UCSD-AML1 (cell line): Measurements from ENCODE around the gene ZBTB12.
"Not testable (repeated sequence)": the region's sequence is repeated elsewhere in the genome, so short reads cannot be mapped to it uniquely, and the experiment has no call there.

ENCODE experiments used
- DNase-seq: peaks from one replicate; lab custom pipeline; 2025; ENCODE audit not compliant: unreplicated experiment; lab: John Stamatoyannopoulos, UW

Gene ZBTB12, protein sequence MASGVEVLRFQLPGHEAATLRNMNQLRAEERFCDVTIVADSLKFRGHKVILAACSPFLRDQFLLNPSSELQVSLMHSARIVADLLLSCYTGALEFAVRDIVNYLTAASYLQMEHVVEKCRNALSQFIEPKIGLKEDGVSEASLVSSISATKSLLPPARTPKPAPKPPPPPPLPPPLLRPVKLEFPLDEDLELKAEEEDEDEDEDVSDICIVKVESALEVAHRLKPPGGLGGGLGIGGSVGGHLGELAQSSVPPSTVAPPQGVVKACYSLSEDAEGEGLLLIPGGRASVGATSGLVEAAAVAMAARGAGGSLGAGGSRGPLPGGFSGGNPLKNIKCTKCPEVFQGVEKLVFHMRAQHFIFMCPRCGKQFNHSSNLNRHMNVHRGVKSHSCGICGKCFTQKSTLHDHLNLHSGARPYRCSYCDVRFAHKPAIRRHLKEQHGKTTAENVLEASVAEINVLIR

DNA sequence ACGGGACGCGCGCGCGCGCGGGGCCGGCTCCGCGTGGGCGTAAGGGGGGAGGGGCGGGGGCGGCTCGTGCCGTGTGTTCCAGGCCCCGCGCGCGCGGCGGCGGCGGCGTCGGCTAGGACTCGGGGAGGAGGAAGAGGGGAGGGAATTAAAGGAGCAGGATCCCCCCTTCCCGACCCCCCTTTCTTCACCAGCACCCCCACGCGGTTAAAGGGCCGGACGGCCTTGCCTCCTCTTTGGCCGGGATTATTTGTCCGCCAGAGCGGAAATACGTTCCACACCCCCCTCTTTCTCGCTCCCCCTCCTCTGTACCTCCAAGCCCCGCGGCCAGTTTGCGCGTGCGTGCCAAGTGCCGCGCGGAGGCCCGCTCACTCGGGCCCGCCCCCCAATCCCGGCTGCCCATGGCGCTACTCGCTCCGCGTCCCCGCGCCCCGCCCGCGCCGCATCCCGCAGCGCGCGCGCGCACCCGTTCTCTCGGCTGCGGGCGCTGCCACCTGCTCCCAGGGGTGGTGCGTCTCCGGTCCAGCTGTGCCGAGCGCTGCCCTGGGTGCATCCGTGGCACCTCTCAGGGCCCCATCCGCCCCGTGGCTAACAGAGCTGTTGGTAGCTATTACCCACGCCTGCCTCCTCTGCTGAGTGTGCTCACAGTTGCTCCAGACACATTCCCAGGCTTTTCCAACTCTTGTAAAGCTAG is at the start of gene ZBTB12:
ZBTB12 (minus strand) TSS at position 134 of the 691 bp plus-strand sequence. CDS start 781 bp downstream, outside the sequence.
- peak; percentile 90 for DNase-seq

DNA sequence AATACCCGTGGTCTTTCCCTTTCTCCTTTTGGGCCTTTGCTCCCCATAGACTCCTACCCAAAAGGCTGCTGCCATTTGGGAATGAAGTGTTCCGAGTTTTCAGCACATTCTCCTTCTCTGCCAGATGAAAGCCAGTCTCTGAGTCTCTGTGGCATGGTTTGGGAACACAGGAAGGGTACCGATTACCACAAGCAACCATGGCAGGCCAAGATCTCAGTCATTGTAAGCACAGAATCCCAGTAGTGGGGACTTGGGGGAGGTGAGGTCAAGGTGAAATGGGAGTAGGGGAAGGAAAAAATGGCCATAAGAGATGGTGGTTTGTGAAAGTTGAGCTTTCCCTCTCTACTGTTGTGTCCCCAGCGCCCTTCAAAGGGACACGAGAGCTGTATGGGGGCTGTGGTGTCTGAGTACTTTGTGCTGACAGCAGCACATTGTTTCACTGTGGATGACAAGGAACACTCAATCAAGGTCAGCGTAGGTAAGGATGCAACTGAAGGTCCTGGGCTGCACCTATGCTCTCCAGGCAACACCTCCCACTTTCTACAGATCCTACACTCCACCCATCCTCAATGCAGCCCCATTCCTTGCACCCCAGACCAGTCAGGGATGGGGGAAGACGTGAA is 48.2 kb upstream of the ZBTB12 start:
- no peak for DNase-seq

DNA sequence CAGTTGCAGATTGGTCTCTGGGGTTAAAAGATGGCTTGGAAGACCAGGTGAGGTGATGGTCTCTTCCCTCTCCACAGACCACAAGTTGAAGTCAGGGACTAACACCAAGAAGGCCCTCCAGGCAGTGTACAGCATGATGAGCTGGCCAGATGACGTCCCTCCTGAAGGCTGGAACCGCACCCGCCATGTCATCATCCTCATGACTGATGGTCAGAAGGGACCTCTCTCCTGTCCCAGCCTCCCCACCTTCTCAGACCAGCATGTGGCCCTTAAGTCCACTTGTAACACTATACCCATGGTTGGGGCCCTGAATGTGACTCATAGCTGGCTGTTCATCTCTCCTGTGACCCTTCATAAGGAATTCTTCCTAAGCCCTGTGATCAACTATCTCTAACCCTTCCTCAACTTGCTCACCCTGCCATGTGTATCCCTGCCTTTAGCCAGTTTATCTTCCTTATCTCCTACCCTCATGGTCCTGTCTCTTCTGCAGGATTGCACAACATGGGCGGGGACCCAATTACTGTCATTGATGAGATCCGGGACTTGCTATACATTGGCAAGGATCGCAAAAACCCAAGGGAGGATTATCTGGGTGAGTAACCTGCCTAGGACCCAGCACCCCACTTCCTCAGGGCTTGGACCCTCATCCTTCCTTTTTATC is 47.0 kb upstream of the ZBTB12 start:
- no peak for DNase-seq

DNA sequence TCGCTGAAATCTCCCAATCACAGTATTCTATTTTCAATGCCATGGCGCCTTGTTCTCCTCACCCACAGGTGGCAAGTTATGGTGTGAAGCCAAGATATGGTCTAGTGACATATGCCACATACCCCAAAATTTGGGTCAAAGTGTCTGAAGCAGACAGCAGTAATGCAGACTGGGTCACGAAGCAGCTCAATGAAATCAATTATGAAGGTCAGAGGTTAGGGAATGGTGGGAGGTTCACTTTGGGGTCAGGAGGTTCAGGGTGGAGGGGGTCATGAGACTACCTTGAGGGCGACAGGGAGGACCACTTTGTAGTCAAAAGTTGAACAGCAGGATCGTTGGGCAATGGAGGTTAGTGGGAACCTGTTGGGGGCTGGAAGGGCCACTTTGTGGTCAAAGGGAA is 46.4 kb upstream of the ZBTB12 start:
- DNase-seq: no peak

DNA sequence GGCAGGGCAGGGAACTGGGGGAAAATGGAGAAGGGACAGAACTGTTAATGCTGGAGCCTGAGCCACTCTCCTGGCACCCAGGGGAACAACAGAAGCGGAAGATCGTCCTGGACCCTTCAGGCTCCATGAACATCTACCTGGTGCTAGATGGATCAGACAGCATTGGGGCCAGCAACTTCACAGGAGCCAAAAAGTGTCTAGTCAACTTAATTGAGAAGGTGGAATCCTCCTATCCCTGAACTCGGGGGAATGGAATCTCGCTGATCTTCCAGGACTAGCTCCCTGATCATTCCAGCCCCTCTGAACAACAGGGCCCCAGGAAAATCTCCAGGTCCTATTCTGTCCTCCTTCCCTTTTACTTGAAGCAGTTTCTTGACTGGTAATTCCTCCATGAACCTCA is 46.0 kb upstream of the ZBTB12 start:
- no peak for DNase-seq

DNA sequence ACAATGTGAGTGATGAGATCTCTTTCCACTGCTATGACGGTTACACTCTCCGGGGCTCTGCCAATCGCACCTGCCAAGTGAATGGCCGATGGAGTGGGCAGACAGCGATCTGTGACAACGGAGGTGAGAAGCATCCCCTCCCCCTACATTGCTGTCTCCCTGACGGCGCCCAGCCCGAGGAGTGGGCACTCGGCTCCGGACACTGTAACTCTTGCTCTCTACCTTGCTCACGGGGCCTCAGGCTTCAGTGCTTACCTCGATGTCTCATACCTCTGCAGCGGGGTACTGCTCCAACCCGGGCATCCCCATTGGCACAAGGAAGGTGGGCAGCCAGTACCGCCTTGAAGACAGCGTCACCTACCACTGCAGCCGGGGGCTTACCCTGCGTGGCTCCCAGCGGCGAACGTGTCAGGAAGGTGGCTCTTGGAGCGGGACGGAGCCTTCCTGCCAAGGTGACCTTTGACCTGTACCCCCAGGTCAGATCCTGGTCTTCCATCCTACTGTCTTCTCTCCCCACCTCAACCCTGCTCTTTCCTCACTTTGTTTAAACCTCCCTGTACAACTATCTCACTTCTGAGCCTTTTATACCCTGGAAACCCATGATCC is 45.3 kb upstream of the ZBTB12 start:
- DNase-seq: no peak

DNA sequence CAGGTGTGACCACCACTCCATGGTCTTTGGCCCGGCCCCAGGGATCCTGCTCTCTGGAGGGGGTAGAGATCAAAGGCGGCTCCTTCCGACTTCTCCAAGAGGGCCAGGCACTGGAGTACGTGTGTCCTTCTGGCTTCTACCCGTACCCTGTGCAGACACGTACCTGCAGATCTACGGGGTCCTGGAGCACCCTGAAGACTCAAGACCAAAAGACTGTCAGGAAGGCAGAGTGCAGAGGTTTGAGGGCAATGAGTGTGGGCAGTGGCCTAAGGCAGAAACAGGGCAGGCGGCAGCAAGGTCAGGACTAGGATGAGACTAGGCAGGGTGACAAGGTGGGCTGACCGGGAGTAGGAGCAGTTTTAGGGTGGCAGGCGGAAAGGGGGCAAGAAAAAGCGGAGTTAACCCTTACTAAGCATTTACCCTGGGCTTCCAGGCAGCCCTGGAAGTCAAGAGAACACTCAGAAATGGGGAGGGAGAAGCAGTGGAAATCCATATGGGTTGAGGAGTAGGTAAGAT is 44.5 kb upstream of the ZBTB12 start:
- DNase-seq: no peak

DNA sequence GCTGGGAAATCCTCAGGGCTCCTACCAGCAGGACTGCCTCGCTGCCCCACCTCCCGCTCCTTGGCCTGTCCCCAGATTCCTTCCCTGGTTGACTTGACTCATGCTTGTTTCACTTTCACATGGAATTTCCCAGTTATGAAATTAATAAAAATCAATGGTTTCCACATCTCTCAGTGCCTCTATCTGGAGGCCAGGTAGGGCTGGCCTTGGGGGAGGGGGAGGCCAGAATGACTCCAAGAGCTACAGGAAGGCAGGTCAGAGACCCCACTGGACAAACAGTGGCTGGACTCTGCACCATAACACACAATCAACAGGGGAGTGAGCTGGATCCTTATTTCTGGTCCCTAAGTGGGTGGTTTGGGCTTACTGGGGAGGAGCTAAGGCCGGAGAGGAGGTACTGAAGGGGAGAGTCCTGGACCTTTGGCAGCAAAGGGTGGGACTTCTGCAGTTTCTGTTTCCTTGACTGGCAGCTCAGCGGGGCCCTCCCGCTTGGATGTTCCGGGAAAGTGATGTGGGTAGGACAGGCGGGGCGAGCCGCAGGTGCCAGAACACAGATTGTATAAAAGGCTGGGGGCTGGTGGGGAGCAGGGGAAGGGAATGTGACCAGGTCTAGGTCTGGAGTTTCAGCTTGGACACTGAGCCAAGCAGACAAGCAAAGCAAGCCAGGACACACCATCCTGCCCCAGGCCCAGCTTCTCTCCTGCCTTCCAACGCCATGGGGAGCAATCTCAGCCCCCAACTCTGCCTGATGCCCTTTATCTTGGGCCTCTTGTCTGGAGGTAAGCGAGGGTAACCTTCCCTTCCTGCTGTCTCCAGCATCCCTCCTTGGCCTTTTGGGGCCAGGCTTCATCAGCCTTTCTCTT is 43.9 kb upstream of the ZBTB12 start, which contains the start of gene CFB:
CFB (plus strand) TSS at position 589 of the 863 bp plus-strand sequence; CDS start at position 716, 127 bp downstream.
- no peak for DNase-seq

DNA sequence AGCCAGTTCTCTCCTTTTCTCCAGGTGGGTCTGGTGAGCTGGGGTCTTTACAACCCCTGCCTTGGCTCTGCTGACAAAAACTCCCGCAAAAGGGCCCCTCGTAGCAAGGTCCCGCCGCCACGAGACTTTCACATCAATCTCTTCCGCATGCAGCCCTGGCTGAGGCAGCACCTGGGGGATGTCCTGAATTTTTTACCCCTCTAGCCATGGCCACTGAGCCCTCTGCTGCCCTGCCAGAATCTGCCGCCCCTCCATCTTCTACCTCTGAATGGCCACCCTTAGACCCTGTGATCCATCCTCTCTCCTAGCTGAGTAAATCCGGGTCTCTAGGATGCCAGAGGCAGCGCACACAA is 43.2 kb upstream of the ZBTB12 start:
- DNase-seq: no peak

DNA sequence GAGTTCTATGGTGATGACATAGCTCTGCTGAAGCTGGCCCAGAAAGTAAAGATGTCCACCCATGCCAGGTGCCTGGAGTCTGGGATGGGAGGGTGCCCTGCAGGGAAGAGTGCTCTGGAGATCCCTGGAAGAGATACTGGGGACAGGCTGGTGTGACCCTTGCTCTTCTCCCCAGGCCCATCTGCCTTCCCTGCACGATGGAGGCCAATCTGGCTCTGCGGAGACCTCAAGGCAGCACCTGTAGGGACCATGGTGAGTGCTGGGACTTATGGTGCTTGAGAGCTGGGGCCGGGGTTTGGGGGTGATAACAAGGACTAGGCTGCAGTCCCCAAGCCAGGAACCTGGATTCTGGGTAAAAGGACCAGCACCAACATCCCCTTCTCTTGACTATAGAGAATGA is 41.9 kb upstream of the ZBTB12 start:
- no peak for DNase-seq

DNA sequence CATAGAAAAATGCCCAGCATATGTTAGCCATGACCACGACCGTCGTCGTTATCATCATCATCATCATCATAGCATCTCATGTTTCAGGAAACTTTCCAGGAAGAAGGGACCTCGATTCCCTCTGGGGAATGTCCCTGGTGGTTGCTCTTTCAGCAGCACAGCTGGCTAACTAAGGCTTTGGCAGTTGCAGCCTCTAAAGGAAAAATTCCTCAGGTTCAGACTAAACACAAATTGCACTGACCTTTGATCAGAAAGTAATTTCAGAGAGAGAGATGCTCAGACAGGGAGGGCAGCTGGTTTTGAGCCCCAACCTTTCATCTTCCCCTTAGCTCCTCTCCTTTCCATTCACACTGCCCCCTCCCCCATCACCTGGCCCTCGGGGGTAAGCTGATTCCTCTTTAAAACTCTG is 38.4 kb upstream of the ZBTB12 start:
- DNase-seq: no peak

DNA sequence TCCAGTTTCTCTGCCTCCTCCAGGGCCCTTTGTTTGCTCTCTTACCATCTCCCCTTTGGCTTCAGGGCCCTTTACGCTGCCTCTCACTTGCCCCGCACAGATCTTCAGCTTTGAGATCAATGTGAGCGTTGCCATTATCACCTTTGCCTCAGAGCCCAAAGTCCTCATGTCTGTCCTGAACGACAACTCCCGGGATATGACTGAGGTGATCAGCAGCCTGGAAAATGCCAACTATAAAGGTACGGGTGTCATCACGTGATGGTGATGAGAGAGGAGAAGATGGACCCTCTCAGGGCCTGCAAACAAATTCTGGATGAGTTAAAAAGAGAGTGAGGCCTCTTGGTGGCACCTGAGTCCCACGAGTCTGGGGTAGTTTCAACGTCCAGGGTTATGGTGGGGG is 33.9 kb upstream of the ZBTB12 start:
- no peak for DNase-seq

DNA sequence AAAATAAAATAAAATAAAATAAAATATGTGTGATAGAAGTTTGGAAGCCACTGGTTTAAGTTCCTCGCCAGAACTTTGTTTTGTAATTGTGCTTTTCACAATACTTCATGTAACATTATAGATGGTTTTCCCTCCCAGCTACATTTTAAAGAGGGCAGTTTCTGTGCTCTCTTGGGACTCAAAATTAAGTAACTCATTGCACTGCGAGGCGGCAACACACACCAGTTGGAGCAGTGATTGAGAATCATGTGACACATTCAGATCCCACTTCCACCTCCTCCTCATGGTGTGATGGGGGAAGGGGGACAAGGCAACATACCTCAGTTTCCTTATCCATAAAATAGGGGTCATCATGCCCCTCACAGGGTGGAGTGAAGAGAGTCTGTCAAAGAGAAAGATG is 33.1 kb upstream of the ZBTB12 start:
- no peak for DNase-seq

DNA sequence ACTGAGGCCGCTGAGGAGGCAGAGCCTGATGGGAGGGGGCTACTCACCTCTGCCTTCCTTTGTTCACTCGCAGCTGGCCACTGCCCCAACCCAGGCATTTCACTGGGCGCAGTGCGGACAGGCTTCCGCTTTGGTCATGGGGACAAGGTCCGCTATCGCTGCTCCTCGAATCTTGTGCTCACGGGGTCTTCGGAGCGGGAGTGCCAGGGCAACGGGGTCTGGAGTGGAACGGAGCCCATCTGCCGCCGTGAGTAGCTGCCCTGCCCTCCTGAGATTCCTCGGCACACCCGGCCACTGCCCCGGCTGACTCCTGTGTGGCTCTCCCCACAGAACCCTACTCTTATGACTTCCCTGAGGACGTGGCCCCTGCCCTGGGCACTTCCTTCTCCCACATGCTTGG is 31.7 kb upstream of the ZBTB12 start:
- no peak for DNase-seq

DNA sequence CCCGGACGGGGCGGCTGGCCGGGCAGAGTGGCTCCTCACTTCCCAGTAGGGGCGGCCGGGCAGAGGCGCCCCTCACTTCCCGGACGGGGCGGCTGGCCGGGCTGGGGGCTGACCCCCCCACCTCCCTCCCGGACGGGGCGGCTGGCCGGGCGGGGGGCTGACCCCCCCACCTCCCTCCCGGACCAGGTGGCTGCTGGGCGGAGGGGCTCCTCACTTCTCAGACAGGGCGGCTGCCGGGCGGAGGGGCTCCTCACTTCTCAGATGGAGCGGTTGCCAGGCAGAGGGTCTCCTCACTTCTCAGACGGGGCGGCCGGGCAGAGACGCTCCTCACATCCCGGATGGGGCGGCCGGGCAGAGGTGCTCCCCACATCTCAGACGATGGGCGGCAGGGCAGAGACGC is 30.3 kb upstream of the ZBTB12 start:
- not testable (repeated sequence) for DNase-seq

DNA sequence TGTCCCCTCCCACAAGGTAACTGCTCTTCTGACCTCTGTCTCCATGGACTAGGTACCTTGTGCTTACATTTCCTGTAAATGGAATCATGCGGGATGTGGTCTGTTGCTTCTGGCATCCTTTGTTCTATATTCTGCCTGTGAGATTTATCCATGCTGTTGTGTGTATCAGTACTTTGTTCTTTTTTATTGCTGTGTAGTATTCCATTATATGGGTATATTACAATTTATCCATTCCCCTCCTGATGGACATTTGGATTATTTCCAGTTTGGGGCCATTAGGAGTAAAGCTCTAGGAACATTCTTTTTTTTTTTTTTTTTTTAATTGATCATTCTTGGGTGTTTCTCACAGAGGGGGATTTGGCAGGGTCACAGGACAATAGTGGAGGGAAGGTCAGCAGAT is 29.1 kb upstream of the ZBTB12 start:
- DNase-seq: no peak

DNA sequence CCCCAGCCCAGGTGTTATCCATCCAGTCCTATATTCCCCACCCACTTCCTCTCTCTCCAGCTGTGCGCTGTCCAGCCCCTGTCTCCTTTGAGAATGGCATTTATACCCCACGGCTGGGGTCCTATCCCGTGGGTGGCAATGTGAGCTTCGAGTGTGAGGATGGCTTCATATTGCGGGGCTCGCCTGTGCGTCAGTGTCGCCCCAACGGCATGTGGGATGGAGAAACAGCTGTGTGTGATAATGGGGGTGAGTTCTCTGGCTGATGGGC is 26.7 kb upstream of the ZBTB12 start:
- no peak for DNase-seq

DNA sequence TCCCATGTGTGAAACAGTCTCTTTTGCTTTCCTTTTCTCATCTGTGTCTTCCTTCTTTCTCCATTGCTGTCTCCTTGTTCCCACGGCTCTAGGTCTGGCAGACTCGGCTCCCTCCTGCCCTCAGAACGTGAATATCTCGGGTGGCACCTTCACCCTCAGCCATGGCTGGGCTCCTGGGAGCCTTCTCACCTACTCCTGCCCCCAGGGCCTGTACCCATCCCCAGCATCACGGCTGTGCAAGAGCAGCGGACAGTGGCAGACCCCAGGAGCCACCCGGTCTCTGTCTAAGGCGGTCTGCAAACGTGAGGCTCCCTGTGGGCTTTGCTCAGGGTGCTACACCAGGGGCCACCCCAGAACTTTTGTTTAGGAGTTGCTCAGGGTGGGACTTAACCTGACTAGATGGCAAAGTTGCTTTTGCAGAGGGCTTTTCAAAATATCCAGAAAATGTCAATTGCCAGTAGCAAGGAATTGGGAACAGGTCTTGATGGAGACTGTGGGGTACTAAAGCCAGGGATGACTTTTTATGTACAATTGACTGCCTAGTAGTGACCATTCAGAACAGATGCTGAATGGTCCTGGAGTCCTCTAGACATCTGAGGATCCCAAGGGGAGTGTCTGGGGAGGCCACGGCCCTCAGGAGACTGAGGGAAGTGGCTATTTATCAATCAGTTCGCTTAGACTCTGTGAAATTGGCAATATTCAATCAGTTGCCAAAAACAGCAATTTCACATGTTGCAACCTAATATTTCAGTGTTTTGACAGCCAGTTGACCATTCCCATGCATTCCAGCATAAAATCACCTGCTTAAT is 26.2 kb upstream of the ZBTB12 start:
- DNase-seq: no peak

DNA sequence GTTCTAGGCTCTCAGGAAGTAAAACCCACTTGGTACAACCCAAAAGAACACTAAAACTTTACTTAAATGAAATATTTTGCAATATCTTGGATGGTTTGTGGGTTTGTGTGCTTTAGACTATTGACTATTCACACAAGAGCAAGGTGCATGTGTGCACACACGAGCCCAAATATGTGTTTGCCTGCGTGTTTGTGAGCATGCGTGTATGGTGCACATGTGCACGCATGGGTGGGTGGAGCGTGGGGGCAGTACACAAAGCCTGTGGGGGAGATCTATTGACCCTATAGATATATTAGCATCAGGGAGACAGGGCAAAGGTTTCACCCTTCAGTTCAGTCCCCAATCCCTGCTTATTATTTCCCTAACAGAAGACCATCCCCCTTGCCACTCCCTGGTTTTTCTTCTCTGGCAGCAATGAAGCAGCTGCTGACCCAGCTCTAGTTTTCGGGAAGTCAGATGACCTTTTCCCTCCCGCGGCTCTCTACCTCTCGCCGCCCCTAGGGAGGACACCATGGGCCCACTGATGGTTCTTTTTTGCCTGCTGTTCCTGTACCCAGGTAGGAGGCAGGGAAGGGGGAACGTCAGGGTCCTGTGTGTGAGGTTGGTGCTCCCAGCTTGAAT is 25.5 kb upstream of the ZBTB12 start, which contains the start of gene C2:
C2 (plus strand) TSS at position 476 of the 621 bp plus-strand sequence; CDS start at position 512, 36 bp downstream.
- DNase-seq: no peak
